Activated naive CD4-positive, alpha-beta T cell treated with anti-CD3 and anti-CD28 coated beads, Interleukin-2, amount 50 U/mL, for 24 hours (primary cell): Measurements from ENCODE around the gene AGBL1.
A peak's percentile ranks its signal among the peaks of the same experiment; 100 is the strongest.

ENCODE experiments used
- H3K27ac Mint-ChIP-seq: one replicate; pipeline ENCODE4 v1.8.0; 2021; ENCODE audit warnings: mild to moderate bottlenecking, mixed read lengths
- H3K27me3 Mint-ChIP-seq: one replicate; pipeline ENCODE4 v1.8.0; 2021; ENCODE audit warnings: mixed read lengths
- H3K36me3 Mint-ChIP-seq: one replicate; pipeline ENCODE4 v1.8.0; 2021; ENCODE audit warnings: mixed read lengths
- H3K4me1 Mint-ChIP-seq: one replicate; pipeline ENCODE4 v1.8.0; 2021; ENCODE audit warnings: mixed read lengths
- H3K4me3 Mint-ChIP-seq: one replicate; pipeline ENCODE4 v1.8.0; 2021; ENCODE audit warnings: mild to moderate bottlenecking, mixed read lengths
- H3K9me3 Mint-ChIP-seq: one replicate; pipeline ENCODE4 v1.8.0; 2021; ENCODE audit warnings: mixed read lengths

Gene AGBL1

GRCh38 chr15:86178845-86179244, 99.2 kb downstream of the AGBL1 start:
- Mint-ChIP-seq H3K4me3 (no peak overlapping the region), H3K36me3 (peaks cover 4% of the 10 kb centered on the region), H3K27ac (no peak overlapping the region), H3K9me3 (peaks cover 15% of the 10 kb centered on the region), H3K4me1 (no peaks in the 10 kb centered on the region), H3K27me3 (peaks cover 12% of the 10 kb centered on the region)

GRCh38 chr15:86183596-86184491, 104.2 kb downstream of the AGBL1 start:
- Mint-ChIP-seq H3K36me3 (no peaks in the 10 kb centered on the region), H3K27ac (no peak overlapping the region), H3K4me1 (no peaks in the 10 kb centered on the region), H3K9me3 (no peaks in the 10 kb centered on the region), H3K27me3 (peaks cover 7% of the 10 kb centered on the region), H3K4me3 (no peak overlapping the region)

GRCh38 chr15:86193716-86194380, 114.2 kb downstream of the AGBL1 start:
- Mint-ChIP-seq H3K36me3 (no peaks in the 10 kb centered on the region), H3K27ac (no peak overlapping the region), H3K4me3 (no peak overlapping the region), H3K9me3 (no peaks in the 10 kb centered on the region), H3K4me1 (no peaks in the 10 kb centered on the region), H3K27me3 (peaks cover 8% of the 10 kb centered on the region)

DNA sequence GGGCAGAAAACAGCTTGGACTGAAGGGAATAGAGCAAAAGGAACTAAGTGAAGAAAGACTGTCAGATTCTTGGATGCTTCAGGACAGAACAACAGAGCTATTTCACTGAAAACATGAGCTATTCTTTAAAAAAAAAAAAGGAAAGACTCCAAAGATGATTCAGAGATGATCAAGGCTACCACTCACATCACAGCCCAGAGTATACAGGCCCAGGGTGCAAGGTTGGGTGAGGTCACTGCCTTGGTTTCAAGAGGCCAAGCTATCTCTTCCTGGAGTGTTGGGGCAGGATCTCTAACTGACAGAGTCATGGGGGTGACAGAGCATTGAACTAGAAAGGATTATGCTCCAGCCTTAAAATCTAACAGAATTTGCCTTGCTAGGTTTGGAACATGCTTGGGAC, 118.1 kb downstream of the AGBL1 start:
- no peaks in the 10 kb centered on the region for H3K27me3 Mint-ChIP-seq
- no peaks in the 10 kb centered on the region for H3K9me3 Mint-ChIP-seq
- no peak overlapping the region for H3K27ac Mint-ChIP-seq
- H3K36me3 Mint-ChIP-seq, result no peaks in the 10 kb centered on the region
- H3K4me3 Mint-ChIP-seq, result no peak overlapping the region
- H3K4me1 Mint-ChIP-seq, result no peaks in the 10 kb centered on the region

DNA sequence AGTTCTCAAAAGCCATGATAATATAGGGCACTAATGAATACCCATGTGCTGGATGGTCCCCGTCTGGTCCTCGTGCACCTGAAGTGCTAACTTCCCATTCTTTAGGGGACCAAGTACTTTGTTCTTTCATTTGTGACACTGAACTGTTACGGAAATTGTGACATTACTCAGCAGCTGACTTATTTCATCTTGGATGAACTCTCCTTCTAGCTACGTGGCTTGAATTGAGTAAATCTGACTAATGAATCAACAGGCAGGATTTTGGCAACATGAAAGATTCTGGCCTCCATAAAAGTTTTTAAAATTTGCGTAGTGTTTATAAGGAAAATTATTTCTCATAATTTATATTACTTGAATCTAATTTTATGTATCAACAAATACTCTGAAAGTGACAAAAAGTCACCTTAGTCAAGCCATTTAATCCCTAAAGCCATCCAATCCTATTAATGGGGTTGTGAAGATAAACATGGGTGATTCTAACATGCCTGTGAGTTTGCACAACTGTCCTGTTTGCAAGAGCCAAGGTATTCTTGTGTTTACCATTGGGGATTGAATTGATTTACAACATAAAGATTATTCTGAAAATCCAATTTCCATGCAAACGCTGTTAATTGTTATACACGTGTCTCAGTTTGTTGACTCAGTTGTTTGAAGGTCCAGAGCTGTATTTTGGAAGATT, 119.9 kb downstream of the AGBL1 start:
- no peaks in the 10 kb centered on the region for H3K36me3 Mint-ChIP-seq
- H3K4me3 Mint-ChIP-seq, result no peak overlapping the region
- no peaks in the 10 kb centered on the region for H3K4me1 Mint-ChIP-seq
- H3K27ac Mint-ChIP-seq, result no peak overlapping the region
- no peaks in the 10 kb centered on the region for H3K9me3 Mint-ChIP-seq
- no peaks in the 10 kb centered on the region for H3K27me3 Mint-ChIP-seq

DNA sequence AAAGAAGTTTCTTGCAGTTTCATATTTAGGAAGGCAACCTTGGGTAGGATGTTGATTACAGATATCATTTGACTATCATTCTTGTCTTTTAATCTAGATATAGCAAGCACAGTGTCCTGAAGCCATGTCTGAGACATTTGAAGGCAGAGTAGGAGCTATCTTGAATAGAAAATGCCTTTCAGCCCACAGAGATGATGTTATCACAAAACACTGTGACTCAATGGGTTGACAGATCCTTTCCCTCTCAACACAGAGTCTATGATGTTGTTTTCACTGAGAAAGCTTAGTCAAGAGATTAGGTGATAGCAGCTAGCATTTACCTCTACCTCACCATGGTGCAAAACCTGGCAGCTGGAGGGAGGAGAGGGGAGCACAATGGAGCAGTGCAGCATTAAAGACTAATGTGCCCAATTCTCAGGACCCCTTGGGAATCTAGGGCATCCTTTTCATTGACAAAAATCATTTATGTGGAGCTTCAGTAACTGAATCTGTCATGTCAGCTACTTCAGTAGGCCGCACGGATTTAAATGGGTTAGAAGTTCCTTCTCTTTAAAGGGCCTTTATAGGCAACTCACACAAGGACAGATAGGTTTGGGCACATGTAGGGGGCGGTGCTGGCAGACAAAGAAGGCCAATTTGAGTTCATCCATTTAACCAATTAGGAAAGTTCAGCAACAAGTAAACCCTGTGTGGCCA, 121.8 kb downstream of the AGBL1 start:
- Mint-ChIP-seq H3K9me3 (no peaks in the 10 kb centered on the region), H3K4me1 (no peaks in the 10 kb centered on the region), H3K4me3 (no peak overlapping the region), H3K27me3 (no peaks in the 10 kb centered on the region), H3K36me3 (no peaks in the 10 kb centered on the region), H3K27ac (no peak overlapping the region)

- Mint-ChIP-seq H3K9me3 (no peaks in the 10 kb centered on the region), H3K27ac (no peak overlapping the region), H3K4me1 (no peaks in the 10 kb centered on the region), H3K36me3 (no peaks in the 10 kb centered on the region), H3K4me3 (no peak overlapping the region), H3K27me3 (no peaks in the 10 kb centered on the region)
Observed at GRCh38 chr15:86203462-86203861, 123.8 kb downstream of the AGBL1 start.

DNA sequence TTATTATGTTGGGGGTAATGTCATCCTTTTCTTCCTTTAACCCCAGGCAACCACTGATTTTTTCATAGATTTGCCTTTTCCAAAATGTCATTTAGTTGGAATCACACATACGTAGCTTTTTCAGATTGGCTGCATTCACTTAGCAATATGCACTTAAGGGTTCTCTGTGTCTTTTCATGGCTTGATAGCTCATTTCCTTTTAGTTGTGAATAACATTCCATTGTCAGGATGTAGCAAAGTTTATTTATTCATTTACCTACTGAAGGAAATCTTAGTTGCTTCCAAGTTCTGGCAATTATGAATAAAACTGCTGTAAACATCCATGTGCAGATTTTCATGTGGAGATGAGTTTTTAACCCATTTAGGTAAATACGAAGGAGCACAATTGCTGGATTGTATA, 125.4 kb downstream of the AGBL1 start:
- H3K4me3 Mint-ChIP-seq, result no peak overlapping the region
- H3K36me3 Mint-ChIP-seq, result no peaks in the 10 kb centered on the region
- peaks cover 6% of the 10 kb centered on the region for H3K9me3 Mint-ChIP-seq
- no peak overlapping the region for H3K27ac Mint-ChIP-seq
- H3K4me1 Mint-ChIP-seq, result no peaks in the 10 kb centered on the region
- peaks cover 6% of the 10 kb centered on the region for H3K27me3 Mint-ChIP-seq

- Mint-ChIP-seq H3K4me1 (no peaks in the 10 kb centered on the region), H3K9me3 (peaks cover 30% of the 10 kb centered on the region), H3K27ac (no peak overlapping the region), H3K36me3 (no peaks in the 10 kb centered on the region), H3K4me3 (no peak overlapping the region), H3K27me3 (peaks cover 16% of the 10 kb centered on the region)
Observed at GRCh38 chr15:86213420-86213819, 133.7 kb downstream of the AGBL1 start.

DNA sequence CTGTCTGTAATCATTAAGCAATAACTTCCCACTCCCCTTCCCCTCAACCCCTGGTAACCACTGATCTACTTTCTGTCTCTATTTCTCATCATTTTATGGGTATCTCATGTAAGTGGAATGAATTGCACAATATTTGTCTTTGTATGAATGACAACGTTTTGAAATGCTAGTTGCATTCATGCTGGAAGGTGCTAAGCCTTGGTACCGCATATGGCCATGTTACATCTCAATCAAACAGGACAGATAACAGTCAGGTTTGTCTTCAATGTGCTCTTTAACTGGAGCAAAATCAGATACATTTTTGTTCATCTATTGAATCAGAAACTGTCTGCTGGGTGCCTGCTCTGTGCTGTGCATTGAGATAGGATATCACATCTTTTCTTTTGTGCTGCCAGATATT, 134.2 kb downstream of the AGBL1 start:
- Mint-ChIP-seq H3K4me3 (no peak overlapping the region), H3K27ac (no peak overlapping the region), H3K9me3 (peaks cover 27% of the 10 kb centered on the region), H3K27me3 (peaks cover 12% of the 10 kb centered on the region), H3K4me1 (no peaks in the 10 kb centered on the region), H3K36me3 (no peaks in the 10 kb centered on the region)

DNA sequence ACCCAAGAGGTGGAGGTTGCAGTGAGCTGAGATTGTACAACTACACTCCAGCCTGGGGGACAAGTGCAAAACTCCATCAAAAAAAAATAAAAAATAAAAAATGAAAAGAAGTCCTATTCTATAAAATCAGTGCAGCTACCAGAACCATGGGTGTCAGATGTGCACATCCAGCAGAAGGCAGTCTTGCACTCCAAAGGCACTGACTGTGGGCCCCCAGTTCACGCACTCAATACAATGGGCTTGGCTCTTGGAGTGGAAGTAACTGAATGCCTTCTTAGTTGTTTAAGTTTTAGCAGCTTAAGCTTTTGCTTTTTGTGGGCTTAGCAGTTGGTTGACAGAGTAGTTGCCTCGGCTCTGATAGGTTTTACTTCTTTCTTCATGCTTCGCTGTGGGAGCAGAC, 141.4 kb downstream of the AGBL1 start:
- Mint-ChIP-seq H3K4me1 (no peaks in the 10 kb centered on the region), H3K9me3 (peaks cover 14% of the 10 kb centered on the region), H3K27ac (no peak overlapping the region), H3K27me3 (peaks cover 9% of the 10 kb centered on the region), H3K36me3 (no peaks in the 10 kb centered on the region), H3K4me3 (no peak overlapping the region)

DNA sequence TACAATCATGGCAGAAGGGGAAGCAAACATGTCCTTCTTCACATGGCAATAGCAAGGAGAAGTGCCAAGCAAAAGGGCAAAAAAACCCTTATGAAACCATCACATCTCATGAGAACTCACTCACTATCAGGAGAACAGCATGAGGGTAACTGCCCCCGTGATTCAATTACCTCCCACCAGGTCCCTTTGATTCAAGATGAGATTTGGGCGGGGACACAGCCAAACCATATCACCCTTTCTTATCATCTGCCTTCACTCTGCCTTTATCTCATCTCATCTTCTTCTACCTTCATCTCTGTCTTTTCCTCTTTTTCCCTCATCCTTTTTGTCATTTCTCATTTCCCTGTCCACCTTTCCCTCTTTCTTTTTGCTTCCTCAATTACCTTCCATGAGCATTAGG, 149.6 kb downstream of the AGBL1 start:
- Mint-ChIP-seq H3K4me1 (peaks cover 3% of the 10 kb centered on the region), H3K27ac (no peak overlapping the region), H3K9me3 (no peaks in the 10 kb centered on the region), H3K4me3 (no peak overlapping the region), H3K27me3 (peaks cover 32% of the 10 kb centered on the region), H3K36me3 (no peaks in the 10 kb centered on the region)

GRCh38 chr15:86229936-86230335, 150.3 kb downstream of the AGBL1 start:
- Mint-ChIP-seq H3K9me3 (no peaks in the 10 kb centered on the region), H3K27ac (no peak overlapping the region), H3K27me3 (peaks cover 32% of the 10 kb centered on the region)

DNA sequence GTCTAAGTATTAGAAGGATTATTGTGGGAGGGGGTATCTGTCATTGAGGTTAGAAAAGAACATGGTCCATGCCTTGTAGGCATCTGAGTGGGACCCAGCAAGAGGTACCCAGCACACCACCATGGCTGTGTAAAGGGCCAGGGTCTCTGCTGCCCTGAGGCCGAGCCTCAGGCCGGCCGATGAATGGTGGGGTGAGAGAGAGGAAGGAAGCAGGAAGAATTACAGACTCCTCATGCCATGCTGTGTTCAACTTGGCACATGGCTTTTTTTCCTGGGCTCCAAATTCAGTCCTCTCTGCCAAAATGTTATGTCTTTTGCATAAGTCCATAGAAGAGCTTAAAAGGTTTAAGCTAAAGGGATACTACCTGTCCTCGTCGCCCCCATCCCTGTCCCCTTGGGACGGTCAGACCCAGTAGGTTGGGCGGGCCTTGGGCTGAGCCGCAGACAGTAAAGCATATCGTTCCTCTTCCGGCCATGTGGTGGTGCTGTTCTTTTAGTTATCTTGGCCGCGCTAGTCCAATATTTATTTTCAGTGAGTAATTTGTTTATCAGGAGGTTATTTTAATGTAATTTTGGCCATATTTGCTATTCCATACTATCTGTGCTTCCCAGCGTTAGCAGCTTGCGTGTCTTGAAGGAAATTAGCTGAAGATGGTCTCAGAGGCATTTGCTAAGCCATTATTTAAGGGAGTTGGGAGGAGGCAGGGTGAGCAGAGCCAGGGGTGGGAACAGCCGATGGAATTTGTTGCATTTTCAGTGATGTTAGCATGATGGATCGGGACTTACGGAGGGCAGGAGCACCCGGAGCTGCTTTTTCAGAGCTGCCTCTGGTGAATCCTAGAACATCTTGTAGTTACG, 152.4 kb downstream of the AGBL1 start:
- Mint-ChIP-seq H3K4me3 (no peak overlapping the region), H3K9me3 (no peaks in the 10 kb centered on the region), H3K27me3 (peaks cover 36% of the 10 kb centered on the region), H3K36me3 (no peaks in the 10 kb centered on the region), H3K27ac (peak overlapping the region; percentile 1), H3K4me1 (peaks cover 3% of the 10 kb centered on the region)

More at GRCh38 chr15:86229936-86230335, 150.3 kb downstream of the AGBL1 start:
- no peaks in the 10 kb centered on the region for H3K36me3 Mint-ChIP-seq
- no peak overlapping the region for H3K4me3 Mint-ChIP-seq
- peaks cover 3% of the 10 kb centered on the region for H3K4me1 Mint-ChIP-seq

DNA sequence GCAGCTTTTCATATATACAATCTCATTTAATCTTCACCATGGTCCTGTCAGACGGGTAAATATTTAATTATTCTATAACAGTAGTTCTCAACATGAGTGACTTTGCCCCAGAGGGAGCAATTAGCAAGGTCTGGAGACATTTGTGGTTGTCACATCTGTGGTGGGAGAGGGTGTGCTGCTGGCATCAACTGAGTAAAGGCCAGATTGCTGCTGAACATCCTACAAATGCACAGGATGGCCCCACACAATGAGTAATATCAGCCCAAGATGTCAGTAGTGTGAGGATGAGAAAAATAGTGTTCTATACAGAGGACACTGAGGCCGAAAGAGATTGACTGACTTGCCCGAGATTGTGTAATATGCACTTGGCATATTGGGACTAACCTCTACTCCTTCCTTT, 156.0 kb downstream of the AGBL1 start:
- Mint-ChIP-seq H3K4me1 (peaks cover 3% of the 10 kb centered on the region), H3K4me3 (no peak overlapping the region), H3K9me3 (no peaks in the 10 kb centered on the region), H3K36me3 (no peaks in the 10 kb centered on the region), H3K27ac (no peak overlapping the region), H3K27me3 (peaks cover 26% of the 10 kb centered on the region)
